PC-9 (cell line): ENCODE data around the gene FBXW7.

Source experiments
- EZH2 ChIP-seq: fragments of 200-600 bp; sonication (generic); IDR thresholded peaks from 2 replicates; pipeline ENCODE4 v1.8.0; 2017; ENCODE audit warnings: antibody characterized with exemption, low read depth
- TF ChIP-seq, protein P1 (sequence below): fragments of 200-600 bp; sonication (generic); conservative IDR thresholded peaks from 2 replicates; pipeline ENCODE4 v1.6.1; 2017; ENCODE audit warnings: mixed run types, antibody characterized with exemption, mild to moderate bottlenecking, moderate library complexity

GRCh38 chr4:152564336-152564735 lies 28.4 kb upstream of the FBXW7 start:
- TF ChIP-seq, protein P1, sequence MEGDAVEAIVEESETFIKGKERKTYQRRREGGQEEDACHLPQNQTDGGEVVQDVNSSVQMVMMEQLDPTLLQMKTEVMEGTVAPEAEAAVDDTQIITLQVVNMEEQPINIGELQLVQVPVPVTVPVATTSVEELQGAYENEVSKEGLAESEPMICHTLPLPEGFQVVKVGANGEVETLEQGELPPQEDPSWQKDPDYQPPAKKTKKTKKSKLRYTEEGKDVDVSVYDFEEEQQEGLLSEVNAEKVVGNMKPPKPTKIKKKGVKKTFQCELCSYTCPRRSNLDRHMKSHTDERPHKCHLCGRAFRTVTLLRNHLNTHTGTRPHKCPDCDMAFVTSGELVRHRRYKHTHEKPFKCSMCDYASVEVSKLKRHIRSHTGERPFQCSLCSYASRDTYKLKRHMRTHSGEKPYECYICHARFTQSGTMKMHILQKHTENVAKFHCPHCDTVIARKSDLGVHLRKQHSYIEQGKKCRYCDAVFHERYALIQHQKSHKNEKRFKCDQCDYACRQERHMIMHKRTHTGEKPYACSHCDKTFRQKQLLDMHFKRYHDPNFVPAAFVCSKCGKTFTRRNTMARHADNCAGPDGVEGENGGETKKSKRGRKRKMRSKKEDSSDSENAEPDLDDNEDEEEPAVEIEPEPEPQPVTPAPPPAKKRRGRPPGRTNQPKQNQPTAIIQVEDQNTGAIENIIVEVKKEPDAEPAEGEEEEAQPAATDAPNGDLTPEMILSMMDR: no peak
- no peak for TF ChIP-seq EZH2
